A673 (cell line): Measurements from ENCODE around the gene KDM8. TPM values are rescaled to one million over a fixed set of nuclear protein-coding genes. Genes with fewer than 3 reads are reported as not detected.

Source experiments
- Bru-seq: library from RNA; stranded (reverse); fragments of 400-500 nt; gene quantifications from one replicate; lab custom pipeline; 2021; lab: Mats Ljungman, UMichigan
- BruChase-seq, 2 experiments: library from RNA; stranded (reverse); fragments of 400-500 nt; gene quantifications; one replicate each; lab custom pipeline; 2021; lab: Mats Ljungman, UMichigan
- BruUV-seq: library from RNA; stranded (reverse); fragments of 400-500 nt; replicated peaks from 2 replicates; lab custom pipeline; 2021; lab: Mats Ljungman, UMichigan
- CTCF ChIA-PET: fragments of 300-600 bp; sonication (Branson Sonifier 250); formaldehyde crosslinking; loops from one replicate; lab custom pipeline; 2022; ENCODE audit warnings: antibody characterized with exemption; lab: Charles Lee
- POLR2A ChIA-PET: fragments of 300-600 bp; sonication (Branson Sonifier 250); formaldehyde crosslinking; loops from one replicate; lab custom pipeline; 2022; ENCODE audit warnings: antibody characterized with exemption; ENCODE audit not compliant: low non-redundant PET; lab: Charles Lee
- DNase-seq: peaks from one replicate; pipeline ENCODE4 v3.0.0-alpha.2; 2015; ENCODE audit warnings: low spot score
- H3K27ac ChIP-seq: fragments of 200-600 bp; sonication (generic); 2 replicates; pipeline ENCODE4 v1.5.1; 2016; ENCODE audit warnings: mixed run types, low read depth, mild to moderate bottlenecking, mixed read lengths, antibody characterized with exemption, low read length; ENCODE audit not compliant: poor library complexity, severe bottlenecking
- H3K27me3 ChIP-seq: fragments of 200-600 bp; sonication (generic); replicated peaks from 2 replicates; pipeline ENCODE4 v1.6.1; 2017; ENCODE audit warnings: mixed run types, low read depth, mild to moderate bottlenecking, mixed read lengths, antibody characterized with exemption, low read length; ENCODE audit not compliant: insufficient read depth, poor library complexity
- H3K36me3 ChIP-seq: fragments of 200-600 bp; sonication (generic); 2 replicates; pipeline ENCODE4 v1.6.1; 2016; ENCODE audit warnings: mixed run types, mild to moderate bottlenecking, mixed read lengths, antibody characterized with exemption, low read length; ENCODE audit not compliant: insufficient read depth, poor library complexity, severe bottlenecking
- H3K4me1 ChIP-seq: fragments of 200-600 bp; sonication (generic); 2 replicates; pipeline ENCODE4 v1.6.1; 2017; ENCODE audit warnings: mixed run types, mild to moderate bottlenecking, mixed read lengths, antibody characterized with exemption, low read length; ENCODE audit not compliant: insufficient read depth, poor library complexity, severe bottlenecking
- H3K4me3 ChIP-seq: fragments of 200-600 bp; sonication (generic); 2 replicates; pipeline ENCODE4 v1.5.1; 2016; ENCODE audit warnings: low read depth, mixed run types, mild to moderate bottlenecking, mixed read lengths, low read length; ENCODE audit not compliant: poor library complexity, severe bottlenecking
- H3K9me3 ChIP-seq: fragments of 200-600 bp; sonication (generic); 2 replicates; pipeline ENCODE4 v1.6.1; 2016; ENCODE audit warnings: mixed run types, low read depth, mild to moderate bottlenecking, mixed read lengths, antibody characterized with exemption, low read length; ENCODE audit not compliant: poor library complexity, severe bottlenecking
- EZH2 ChIP-seq: fragments of 200-600 bp; sonication (generic); IDR thresholded peaks from 2 replicates; pipeline ENCODE4 v1.6.1; 2017; ENCODE audit warnings: borderline replicate concordance, low read depth, mild to moderate bottlenecking, mixed read lengths, antibody characterized with exemption, low read length; ENCODE audit not compliant: poor library complexity, severe bottlenecking
- intact Hi-C: fragments of 100-400 bp; cut with micrococcal nuclease; formaldehyde crosslinking; loops from one replicate; pipeline ENCODE4 v1.10.0; 2022; ENCODE audit not compliant: unreplicated experiment
- long read RNA-seq: library from polyadenylated mRNA; stranded (forward); transcript quantifications from one replicate; pipeline ENCODE4 v2.0.0, GENCODE V29; 2022
- total RNA-seq: library from RNA; stranded (reverse); gene quantifications from 2 replicates; pipeline ENCODE4 v1.2.3, GENCODE V29; 2021
- TF ChIP-seq, protein P1 (sequence below): fragments of 300-800, 200-600 bp; sonication (generic); conservative IDR thresholded peaks from 2 replicates; pipeline ENCODE4 v1.5.1; 2017; ENCODE audit warnings: low read depth, mild to moderate bottlenecking, antibody characterized with exemption, low read length, moderate library complexity, mixed read lengths

The KDM8 gene
- total RNA-seq (8.8 and 11.1 TPM in 2 replicates), Bru-seq, nascent RNA (percentile 59 among the genes with signal in this experiment), BruChase-seq, experiment 1, labeled RNA remaining after a 2-hour chase (percentile 51 among the genes with signal in this experiment), BruChase-seq, experiment 2, labeled RNA remaining after a 6-hour chase (percentile 55 among the genes with signal in this experiment)
- long read RNA-seq, transcript KDM8-201 (8 exons, 2,462 nt): major isoform, 10 of 15 reads
- long read RNA-seq, partial matches to known transcripts: 2 of 15 reads
- long read RNA-seq, other reads (novel, unspliced or antisense): 3 of 15 reads

DNA sequence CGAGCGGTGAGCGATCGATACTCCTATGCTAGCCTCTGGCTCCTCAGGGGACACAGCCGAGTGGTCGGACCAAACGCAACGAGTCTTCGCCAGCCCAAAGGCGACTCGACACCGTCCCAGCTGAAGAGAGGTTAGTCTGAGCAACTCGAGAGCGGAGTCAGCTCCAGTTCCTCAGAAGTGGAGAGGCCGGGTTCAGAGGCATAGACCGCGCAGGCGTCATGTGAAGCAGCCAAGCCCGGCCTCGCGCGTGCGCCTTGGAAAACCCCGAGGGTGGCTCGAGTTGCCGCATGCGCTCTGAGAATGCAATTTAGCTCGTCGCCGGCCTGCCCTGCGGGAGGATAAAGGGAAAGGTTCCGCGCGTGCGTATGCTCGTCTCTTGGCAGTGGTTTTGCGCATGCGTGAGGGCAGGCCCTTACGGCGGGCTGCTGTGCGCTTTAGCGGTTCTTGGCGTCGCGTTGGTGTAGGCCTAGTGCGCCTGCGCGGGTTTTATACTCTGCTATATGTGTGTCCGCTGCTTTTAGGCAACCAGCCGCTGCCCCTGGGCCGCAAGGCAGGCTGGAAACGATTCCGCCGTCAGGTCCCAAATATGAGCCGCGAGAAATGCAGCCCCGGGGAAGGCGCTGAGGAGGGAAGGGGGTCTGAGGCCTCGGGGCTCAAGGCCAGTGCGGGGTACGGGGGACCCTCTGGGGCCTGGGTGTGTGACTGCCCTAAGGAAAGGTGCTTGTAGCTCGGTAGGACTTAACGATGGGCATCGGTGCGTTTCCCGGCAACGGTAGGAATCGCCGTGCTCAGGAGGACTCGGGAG lies at the start of gene KDM8:
TSS of gene KDM8 (plus strand) at position 20 of the 805 bp plus-strand sequence. CDS start 6,598 bp downstream, outside the sequence.
- ChIA-PET POLR2A (interaction anchor here (0.5 to 0.8 kb wide), 2 partner anchors 104 to 244 kb away, joined by 3 to 4 read pairs; no protein-coding TSS in a partner anchor), CTCF (interaction anchor here (1.0 kb wide), 2 partner anchors 24 to 31 kb away, joined by 7 to 8 read pairs; no protein-coding TSS in a partner anchor)
- no TSS peak for BruUV-seq
- no peaks in the 10 kb centered on the region for H3K36me3 ChIP-seq
- H3K4me3 ChIP-seq: peak within 1 kb of the TSS; percentile 70
- intact Hi-C loops: no loop called here
- H3K27me3 ChIP-seq: no peaks in the 10 kb centered on the region
- peak; percentile 100 for DNase-seq
- no peaks in the 10 kb centered on the region for H3K9me3 ChIP-seq
- H3K27ac ChIP-seq: peak within 1 kb of the TSS; percentile 98
- H3K4me1 ChIP-seq: peaks cover 20% of the 10 kb centered on the region
- TF ChIP-seq, protein P1, sequence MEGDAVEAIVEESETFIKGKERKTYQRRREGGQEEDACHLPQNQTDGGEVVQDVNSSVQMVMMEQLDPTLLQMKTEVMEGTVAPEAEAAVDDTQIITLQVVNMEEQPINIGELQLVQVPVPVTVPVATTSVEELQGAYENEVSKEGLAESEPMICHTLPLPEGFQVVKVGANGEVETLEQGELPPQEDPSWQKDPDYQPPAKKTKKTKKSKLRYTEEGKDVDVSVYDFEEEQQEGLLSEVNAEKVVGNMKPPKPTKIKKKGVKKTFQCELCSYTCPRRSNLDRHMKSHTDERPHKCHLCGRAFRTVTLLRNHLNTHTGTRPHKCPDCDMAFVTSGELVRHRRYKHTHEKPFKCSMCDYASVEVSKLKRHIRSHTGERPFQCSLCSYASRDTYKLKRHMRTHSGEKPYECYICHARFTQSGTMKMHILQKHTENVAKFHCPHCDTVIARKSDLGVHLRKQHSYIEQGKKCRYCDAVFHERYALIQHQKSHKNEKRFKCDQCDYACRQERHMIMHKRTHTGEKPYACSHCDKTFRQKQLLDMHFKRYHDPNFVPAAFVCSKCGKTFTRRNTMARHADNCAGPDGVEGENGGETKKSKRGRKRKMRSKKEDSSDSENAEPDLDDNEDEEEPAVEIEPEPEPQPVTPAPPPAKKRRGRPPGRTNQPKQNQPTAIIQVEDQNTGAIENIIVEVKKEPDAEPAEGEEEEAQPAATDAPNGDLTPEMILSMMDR: no peak
- no peak for TF ChIP-seq EZH2

GRCh38 chr16:27154705-27155521 lies 48.4 kb upstream of the KDM8 start:
- Histone ChIP-seq H3K4me3 (no peak overlapping the region), H3K4me1 (no peaks in the 10 kb centered on the region), H3K27me3 (no peaks in the 10 kb centered on the region), H3K27ac (no peak overlapping the region), H3K9me3 (no peaks in the 10 kb centered on the region), H3K36me3 (no peaks in the 10 kb centered on the region)
- peak; percentile 59 for DNase-seq
- BruUV-seq: no TSS peak
- TF ChIP-seq EZH2: no peak
- TF ChIP-seq, protein P1: peak; percentile 98
- POLR2A ChIA-PET: no interaction called here
- CTCF ChIA-PET: no interaction called here
- intact Hi-C loops: loop anchor here (2.0 kb wide), 1 partner anchor 220 kb away; no protein-coding TSS in a partner anchor

- TF ChIP-seq, protein P1: no peak
- TF ChIP-seq EZH2: no peak
- POLR2A ChIA-PET: no interaction called here
Observed at GRCh38 chr16:27156579-27156978, 46.7 kb upstream of the KDM8 start.

More at GRCh38 chr16:27156579-27156978, 46.7 kb upstream of the KDM8 start:
- Histone ChIP-seq H3K36me3 (no peaks in the 10 kb centered on the region), H3K4me3 (no peak overlapping the region), H3K4me1 (no peaks in the 10 kb centered on the region), H3K27me3 (no peaks in the 10 kb centered on the region), H3K9me3 (no peaks in the 10 kb centered on the region), H3K27ac (no peak overlapping the region)
- intact Hi-C loops: no loop called here
- BruUV-seq: no TSS peak
- no peak for DNase-seq
- CTCF ChIA-PET: interaction anchor here (0.7 kb wide), 1 partner anchor 222 kb away, joined by 4 read pairs; no protein-coding TSS in a partner anchor
